Karpas-422 (cell line): ENCODE measurements around the gene WNT3. TPM values are rescaled to one million over a fixed set of nuclear protein-coding genes. Genes with fewer than 3 reads are reported as not detected.

ENCODE experiments used
- total RNA-seq: library from RNA; depleted of rRNA; stranded (reverse); fragments of >200 nt; shearing (Covaris generic); gene quantifications from 2 replicates; pipeline ENCODE4 v1.2.3, GENCODE V29; 2014; ENCODE audit warnings: low replicate concordance; rRNA removed

The WNT3 gene
- total RNA-seq, 1 experiment from 2014 or later, result 2.0 TPM

Other genes starting within 250 kb of the WNT3 start
- 22.3 and 56.6 TPM in 2 replicates for gene ARL17A, start 239.0 kb downstream of the WNT3 start, total RNA-seq
- 20.7 and 31.8 TPM in 2 replicates for gene NSF, start 228.0 kb downstream of the WNT3 start, total RNA-seq
- gene WNT9B, start 32.9 kb upstream of the WNT3 start, total RNA-seq, result not detected in 2 replicates
- gene GOSR2, start 104.5 kb upstream of the WNT3 start, total RNA-seq, result 36.8 and 59.1 TPM in 2 replicates
- gene RPRML, start 160.6 kb upstream of the WNT3 start, total RNA-seq, result not detected in 2 replicates